Gastroesophageal sphincter (tissue), 4 donors: ENCODE results near the gene REPIN1. TPM values are rescaled to one million over a fixed set of nuclear protein-coding genes. Genes with fewer than 3 reads are reported as not detected.
A peak's percentile ranks its signal among the peaks of the same experiment; 100 is the strongest.

Experiments
- ATAC-seq: fragments of 150-250 bp; one replicate; pipeline ENCODE4 v1.9.1; 2016; ENCODE audit warnings: mild to moderate bottlenecking, moderate library complexity
- H3K27ac ChIP-seq, 4 donors: fragments of 200-600 bp; sonication (generic) in 3 of 4; 1 replicate in 3 of 4; 2 replicates in 1 of 4; pipeline ENCODE4 v1.5.1; 2016 to 2019
- H3K27me3 ChIP-seq: fragments of 200-600 bp; sonication (generic); one replicate; pipeline ENCODE4 v1.5.1; 2019
- H3K36me3 ChIP-seq, 2 donors: fragments of 200-600 bp; sonication (generic); one replicate each; pipeline ENCODE4 v1.5.1; 2019; ENCODE audit warnings: control low read depth in 1 of 2
- H3K4me1 ChIP-seq, 3 donors: fragments of 200-600 bp; sonication (generic); 1 replicate in 2 of 3; 2 replicates in 1 of 3; pipeline ENCODE4 v1.5.1; 2016 to 2019; ENCODE audit warnings: control low read depth in 2 of 3
- H3K4me3 ChIP-seq, 2 donors: fragments of 200-600 bp; sonication (generic); one replicate each; pipeline ENCODE4 v1.5.1; 2019; ENCODE audit warnings: mild to moderate bottlenecking in 1 of 2, moderate library complexity in 1 of 2
- H3K9me3 ChIP-seq, 3 donors: fragments of 200-600 bp; sonication (generic); one replicate each; pipeline ENCODE4 v1.5.1; 2017 to 2019; ENCODE audit warnings: control low read depth in 2 of 3
- CTCF ChIP-seq, 4 experiments: fragments of 200-600 bp in 2 of 4; fragments of 450-650 bp in 2 of 4; sonication (generic) in 1 of 4; IDR thresholded peaks; one replicate each; pipeline ENCODE4 v1.5.1; 2017 to 2019; ENCODE audit warnings: antibody characterized with exemption in 4 of 4, mild to moderate bottlenecking in 2 of 4, moderate library complexity in 2 of 4
- EP300 ChIP-seq: sonication (generic); formaldehyde crosslinking; IDR thresholded peaks from one replicate; pipeline ENCODE4 v1.6.1; 2017; ENCODE audit warnings: antibody characterized with exemption, mild to moderate bottlenecking
- POLR2A ChIP-seq, 2 donors: fragments of 450-650 bp; IDR thresholded peaks; one replicate each; pipeline ENCODE4 v1.6.1; 2017; ENCODE audit warnings: antibody characterized with exemption in 2 of 2, mild to moderate bottlenecking in 2 of 2, moderate library complexity in 1 of 2
- POLR2AphosphoS5 ChIP-seq: sonication (generic); formaldehyde crosslinking; IDR thresholded peaks from one replicate; pipeline ENCODE4 v1.6.1; 2017; ENCODE audit warnings: antibody characterized with exemption
- WGBS, 2 donors: methylation state at CpG; one replicate each; pipeline ENCODE4 v1.1.5; 2018; ENCODE audit warnings: low coverage in 1 of 2; 5-methylcytosine and 5-hydroxymethylcytosine counted together
- total RNA-seq, 4 donors: library from RNA; depleted of rRNA; stranded (reverse); fragments of >200 nt; gene quantifications; one replicate each; pipeline ENCODE4 v1.1.0, GENCODE V29; 2016

REPIN1 gene
- total RNA-seq, 4 donors from 2014 or later = 72.7 to 132 (median 102) TPM

GRCh38 chr7:150323682-150324372, 44.8 kb upstream of the REPIN1 start:
- 20 to 38% methylated on average over 4 of the region's 16 CpGs for WGBS, 2 donors
- Histone ChIP-seq H3K4me1 (peaks cover 0 to 35% (median 9%) of the 10 kb centered on the region in 3 donors), H3K27ac (peak overlapping the region; percentile 62 to 89 (median 86)), H3K4me3 (peak overlapping the region; percentile 80 to 89), H3K36me3 (peaks cover 0 to 31% of the 10 kb centered on the region in 2 donors), H3K9me3 (no peaks in the 10 kb centered on the region), H3K27me3 (peaks cover 4% of the 10 kb centered on the region)
- TF ChIP-seq POLR2AphosphoS5 (no peak), POLR2A (IDR thresholded peaks at IDR 0.05) (no peak), CTCF (IDR thresholded peaks at IDR 0.05) (no peak), EP300 (no peak)
- peak; percentile 19 for ATAC-seq

- Histone ChIP-seq H3K4me1 (peaks cover 0 to 35% (median 9%) of the 10 kb centered on the region in 3 donors), H3K27ac (peak overlapping the region in 2 of 4 donors; percentile 86 to 89), H3K36me3 (peaks cover 0 to 38% of the 10 kb centered on the region in 2 donors), H3K9me3 (no peaks in the 10 kb centered on the region), H3K4me3 (peak overlapping the region in 1 of 2 donors; percentile 89), H3K27me3 (peaks cover 4% of the 10 kb centered on the region)
- WGBS, 2 donors = 67 to 86% methylated on average over 7 of the region's 12 CpGs
- ATAC-seq = no peak
- no peak for TF ChIP-seq POLR2AphosphoS5
- no peak for TF ChIP-seq CTCF (IDR thresholded peaks at IDR 0.05)
- TF ChIP-seq POLR2A (IDR thresholded peaks at IDR 0.05) = no peak
- no peak for TF ChIP-seq EP300
Measured at GRCh38 chr7:150324373-150324961, 44.2 kb upstream of the REPIN1 start.

- TF ChIP-seq POLR2AphosphoS5 = no peak
- TF ChIP-seq POLR2A (IDR thresholded peaks at IDR 0.05) = no peak
- no peak for TF ChIP-seq CTCF (IDR thresholded peaks at IDR 0.05)
- no peak for TF ChIP-seq EP300
- WGBS, 2 donors = 95% methylated on average over 4 to 8 of the region's 10 CpGs
- H3K4me1 ChIP-seq = peaks cover 0 to 35% (median 9%) of the 10 kb centered on the region in 3 donors
- H3K36me3 ChIP-seq = peaks cover 0 to 45% of the 10 kb centered on the region in 2 donors
- H3K4me3 ChIP-seq = no peak overlapping the region
- peak overlapping the region in 1 of 4 donors; percentile 89 for H3K27ac ChIP-seq
- H3K27me3 ChIP-seq = peaks cover 4% of the 10 kb centered on the region
- ATAC-seq = peak; percentile 48
- H3K9me3 ChIP-seq = no peaks in the 10 kb centered on the region
Measured at GRCh38 chr7:150325110-150325611, 43.5 kb upstream of the REPIN1 start.

GRCh38 chr7:150325901-150326300, 42.7 kb upstream of the REPIN1 start:
- Histone ChIP-seq H3K4me3 (no peak overlapping the region), H3K36me3 (peaks cover 0 to 52% of the 10 kb centered on the region in 2 donors), H3K4me1 (peaks cover 0 to 35% (median 9%) of the 10 kb centered on the region in 3 donors), H3K27me3 (peaks cover 4% of the 10 kb centered on the region), H3K27ac (no peak overlapping the region), H3K9me3 (no peaks in the 10 kb centered on the region)
- no peak for ATAC-seq
- 96 to 100% methylated on average over 5 to 6 of the region's 6 CpGs for WGBS, 2 donors
- TF ChIP-seq POLR2AphosphoS5 = no peak
- TF ChIP-seq CTCF (IDR thresholded peaks at IDR 0.05) = no peak
- TF ChIP-seq POLR2A (IDR thresholded peaks at IDR 0.05) = no peak
- TF ChIP-seq EP300 = no peak
